ENCODE data around the gene PARP16. TPM values are rescaled to one million over a fixed set of nuclear protein-coding genes. Genes with fewer than 3 reads are reported as not detected.

Gene PARP16
- total RNA-seq, 1 donor from 2014 or later: 8.7 TPM

- no peak for TF ChIP-seq CTCF (IDR thresholded peaks at IDR 0.05)
- Mint-ChIP-seq H3K27me3 (ENCODE audit: low read depth) (no peaks in the 10 kb centered on the region), H3K36me3 (ENCODE audit: low read depth) (peaks cover 15% of the 10 kb centered on the region), H3K4me3 (ENCODE audit: unreplicated experiment) (no peak overlapping the region), H3K9me3 (ENCODE audit: low read depth) (no peaks in the 10 kb centered on the region), H3K27ac (ENCODE audit: unreplicated experiment) (no peak overlapping the region), H3K4me1 (ENCODE audit: low read depth) (no peaks in the 10 kb centered on the region)
- no peak for DNase-seq (ENCODE audit: low spot score)
These were observed 32.3 kb downstream of the PARP16 start for GRCh38 chr15:65254356-65254755.

- Mint-ChIP-seq H3K9me3 (ENCODE audit: low read depth) (no peaks in the 10 kb centered on the region), H3K4me3 (ENCODE audit: unreplicated experiment) (no peak overlapping the region), H3K27me3 (ENCODE audit: low read depth) (no peaks in the 10 kb centered on the region), H3K36me3 (ENCODE audit: low read depth) (peaks cover 9% of the 10 kb centered on the region), H3K4me1 (ENCODE audit: low read depth) (no peaks in the 10 kb centered on the region), H3K27ac (ENCODE audit: unreplicated experiment) (no peak overlapping the region)
- TF ChIP-seq CTCF (IDR thresholded peaks at IDR 0.05): no peak
- DNase-seq (ENCODE audit: low spot score): no peak
These were observed 37.0 kb downstream of the PARP16 start for GRCh38 chr15:65249641-65250040.

- no peak for TF ChIP-seq CTCF (IDR thresholded peaks at IDR 0.05)
- Mint-ChIP-seq H3K9me3 (ENCODE audit: low read depth) (no peaks in the 10 kb centered on the region), H3K4me1 (ENCODE audit: low read depth) (no peaks in the 10 kb centered on the region), H3K27ac (ENCODE audit: unreplicated experiment) (no peak overlapping the region), H3K4me3 (ENCODE audit: unreplicated experiment) (no peak overlapping the region), H3K36me3 (ENCODE audit: low read depth) (peaks cover 9% of the 10 kb centered on the region), H3K27me3 (ENCODE audit: low read depth) (no peaks in the 10 kb centered on the region)
- DNase-seq (ENCODE audit: low spot score): no peak
These were observed 38.0 kb downstream of the PARP16 start for GRCh38 chr15:65248511-65249255.

GRCh38 chr15:65246939-65247338 lies 39.7 kb downstream of the PARP16 start:
- no peaks in the 10 kb centered on the region for H3K27me3 Mint-ChIP-seq (ENCODE audit: low read depth)
- no peaks in the 10 kb centered on the region for H3K4me1 Mint-ChIP-seq (ENCODE audit: low read depth)
- H3K9me3 Mint-ChIP-seq (ENCODE audit: low read depth): no peaks in the 10 kb centered on the region
- peaks cover 9% of the 10 kb centered on the region for H3K36me3 Mint-ChIP-seq (ENCODE audit: low read depth)
- no peak overlapping the region for H3K27ac Mint-ChIP-seq (ENCODE audit: unreplicated experiment)
- TF ChIP-seq CTCF (IDR thresholded peaks at IDR 0.05): no peak
- no peak overlapping the region for H3K4me3 Mint-ChIP-seq (ENCODE audit: unreplicated experiment)
- no peak for DNase-seq (ENCODE audit: low spot score)

- no peak overlapping the region for H3K4me3 Mint-ChIP-seq (ENCODE audit: unreplicated experiment)
- no peak for DNase-seq (ENCODE audit: low spot score)
- H3K9me3 Mint-ChIP-seq (ENCODE audit: low read depth): no peaks in the 10 kb centered on the region
- H3K36me3 Mint-ChIP-seq (ENCODE audit: low read depth): peaks cover 7% of the 10 kb centered on the region
- no peak for TF ChIP-seq CTCF (IDR thresholded peaks at IDR 0.05)
- no peaks in the 10 kb centered on the region for H3K27me3 Mint-ChIP-seq (ENCODE audit: low read depth)
- H3K27ac Mint-ChIP-seq (ENCODE audit: unreplicated experiment): no peak overlapping the region
- H3K4me1 Mint-ChIP-seq (ENCODE audit: low read depth): no peaks in the 10 kb centered on the region
These were observed 40.5 kb downstream of the PARP16 start for GRCh38 chr15:65246026-65246714.
